GM15510 (cell line): Measurements from ENCODE around the gene XRCC1.

Experiments
- POLR2A ChIP-seq: IDR thresholded peaks from 3 replicates; pipeline ENCODE4 v1.6.1; 2011; ENCODE audit warnings: borderline replicate concordance; ENCODE audit not compliant: insufficient read length; ENCODE audit errors: extremely low read depth

Gene XRCC1, protein sequence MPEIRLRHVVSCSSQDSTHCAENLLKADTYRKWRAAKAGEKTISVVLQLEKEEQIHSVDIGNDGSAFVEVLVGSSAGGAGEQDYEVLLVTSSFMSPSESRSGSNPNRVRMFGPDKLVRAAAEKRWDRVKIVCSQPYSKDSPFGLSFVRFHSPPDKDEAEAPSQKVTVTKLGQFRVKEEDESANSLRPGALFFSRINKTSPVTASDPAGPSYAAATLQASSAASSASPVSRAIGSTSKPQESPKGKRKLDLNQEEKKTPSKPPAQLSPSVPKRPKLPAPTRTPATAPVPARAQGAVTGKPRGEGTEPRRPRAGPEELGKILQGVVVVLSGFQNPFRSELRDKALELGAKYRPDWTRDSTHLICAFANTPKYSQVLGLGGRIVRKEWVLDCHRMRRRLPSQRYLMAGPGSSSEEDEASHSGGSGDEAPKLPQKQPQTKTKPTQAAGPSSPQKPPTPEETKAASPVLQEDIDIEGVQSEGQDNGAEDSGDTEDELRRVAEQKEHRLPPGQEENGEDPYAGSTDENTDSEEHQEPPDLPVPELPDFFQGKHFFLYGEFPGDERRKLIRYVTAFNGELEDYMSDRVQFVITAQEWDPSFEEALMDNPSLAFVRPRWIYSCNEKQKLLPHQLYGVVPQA

DNA sequence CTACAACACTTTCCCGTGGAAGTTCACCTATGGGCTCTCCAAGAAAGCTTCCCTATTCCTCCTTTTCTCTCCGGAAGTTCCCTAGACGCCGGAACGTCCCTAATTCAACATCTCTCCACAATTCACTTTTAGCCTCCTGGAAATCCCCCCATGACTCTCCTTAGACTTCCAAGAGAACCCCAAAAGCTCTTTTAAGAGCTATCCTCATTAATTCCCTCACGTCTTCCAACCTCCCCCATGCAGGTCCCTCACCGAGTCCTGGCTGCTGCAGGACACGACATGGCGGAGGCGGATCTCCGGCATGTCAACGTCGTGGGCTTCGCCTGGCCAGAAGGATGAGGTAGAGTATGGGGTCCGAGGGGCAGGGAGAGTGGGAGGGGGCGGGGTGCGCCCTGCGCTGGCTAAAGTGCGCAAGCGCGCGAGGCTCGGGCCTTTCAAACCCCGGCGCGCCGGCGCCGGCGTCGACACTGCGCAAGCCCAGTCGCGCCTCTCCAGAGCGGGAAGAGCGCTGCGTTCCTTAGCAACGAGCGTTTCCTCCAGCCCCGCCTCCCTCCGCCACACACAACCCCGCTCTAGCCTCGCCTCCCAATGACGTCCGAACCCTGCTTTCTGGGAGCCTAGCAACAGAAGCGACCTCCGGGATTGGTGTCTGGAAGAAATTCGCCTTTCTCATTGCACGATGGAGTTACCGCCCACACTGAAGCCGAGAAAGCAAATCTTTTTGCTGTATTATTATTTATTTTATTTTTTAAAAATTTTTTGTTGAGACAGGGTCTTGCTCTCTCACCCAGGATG lies at the start of gene XRCC1, which contains the start of gene PINLYP:
XRCC1 (minus strand) TSS at position 372 of the 795 bp plus-strand sequence; CDS start at position 303, 69 bp downstream.
PINLYP (plus strand) TSS at position 646 of the 795 bp plus-strand sequence. CDS start 1,391 bp downstream, outside the sequence.
- peak; percentile 49 for TF ChIP-seq POLR2A

DNA sequence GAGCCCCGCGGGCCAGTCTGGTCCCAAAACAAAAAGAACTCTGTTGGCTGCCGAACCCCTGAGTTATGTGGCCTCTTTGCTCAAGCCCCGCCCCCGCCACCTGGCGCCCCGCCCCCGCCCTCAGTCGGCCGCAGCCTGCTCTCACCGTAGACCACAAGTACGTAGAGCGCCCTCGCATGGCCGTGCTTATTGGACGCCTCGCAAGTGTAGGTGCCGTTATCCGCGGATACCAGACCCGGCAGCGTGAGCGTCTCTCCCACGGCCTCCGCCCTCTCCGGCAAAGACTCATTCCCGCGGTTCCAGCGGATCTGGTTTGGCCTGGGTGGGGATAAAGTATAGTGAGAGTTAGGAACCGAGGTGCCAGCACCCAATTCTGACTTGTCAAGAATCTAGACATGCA lies 49.6 kb upstream of the XRCC1 start:
- TF ChIP-seq POLR2A: no peak

DNA sequence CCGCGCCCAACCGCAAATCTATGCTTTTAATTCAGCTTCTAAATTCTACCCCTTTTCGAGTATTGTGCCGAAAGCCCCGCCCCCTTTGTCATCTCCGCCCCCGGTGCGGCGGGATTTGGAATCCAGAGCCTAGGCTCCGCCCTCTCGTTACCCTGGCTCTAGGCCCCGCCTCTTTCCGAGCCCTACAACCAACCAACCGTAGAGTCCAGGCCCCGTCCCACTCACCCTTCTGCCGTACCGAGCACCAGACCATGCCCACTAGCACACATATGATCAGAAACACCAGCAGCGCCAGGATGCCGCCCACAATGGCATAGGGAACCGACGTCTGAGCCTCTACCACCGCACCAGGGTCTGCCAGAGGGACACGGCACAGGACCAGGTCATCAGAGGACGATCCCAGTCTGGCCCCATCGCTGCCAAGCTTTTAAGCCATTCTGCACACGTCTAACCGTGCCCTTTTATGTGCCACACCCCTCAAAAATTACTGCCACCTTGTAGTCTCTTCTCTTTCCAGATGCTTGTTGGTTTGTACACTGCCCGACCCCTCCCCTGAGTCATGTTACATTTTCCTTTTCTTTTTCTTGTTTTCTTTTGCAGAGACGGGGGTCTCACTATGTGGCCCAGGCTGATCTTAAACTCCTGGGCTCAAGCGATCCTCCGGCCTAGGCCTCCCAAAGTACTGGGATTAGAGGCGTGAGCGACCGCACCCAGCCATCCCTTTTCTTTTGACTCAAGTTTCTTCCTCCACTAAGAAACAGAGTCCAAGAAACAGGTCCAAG lies 48.8 kb upstream of the XRCC1 start:
- TF ChIP-seq POLR2A: no peak

DNA sequence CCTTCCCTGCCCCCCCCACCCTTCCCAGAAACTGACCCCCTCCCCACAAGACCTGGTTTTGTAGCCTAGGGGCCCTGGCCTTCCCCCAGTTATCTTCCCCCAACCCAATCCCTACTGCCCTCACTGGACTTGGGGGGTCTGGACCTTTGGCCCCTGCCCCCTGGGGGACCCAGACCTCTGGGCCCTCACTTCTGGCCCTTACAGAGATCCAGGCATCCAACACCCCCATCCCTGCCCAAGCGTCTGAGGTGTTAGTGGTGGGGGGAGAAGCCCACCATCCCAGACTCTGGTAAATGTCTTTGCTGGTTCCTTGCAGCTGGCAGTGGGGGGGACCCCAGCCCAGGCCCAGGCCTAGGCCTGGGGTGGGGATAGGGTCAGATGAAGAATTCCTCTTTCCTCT lies 47.6 kb upstream of the XRCC1 start:
- TF ChIP-seq POLR2A: no peak

DNA sequence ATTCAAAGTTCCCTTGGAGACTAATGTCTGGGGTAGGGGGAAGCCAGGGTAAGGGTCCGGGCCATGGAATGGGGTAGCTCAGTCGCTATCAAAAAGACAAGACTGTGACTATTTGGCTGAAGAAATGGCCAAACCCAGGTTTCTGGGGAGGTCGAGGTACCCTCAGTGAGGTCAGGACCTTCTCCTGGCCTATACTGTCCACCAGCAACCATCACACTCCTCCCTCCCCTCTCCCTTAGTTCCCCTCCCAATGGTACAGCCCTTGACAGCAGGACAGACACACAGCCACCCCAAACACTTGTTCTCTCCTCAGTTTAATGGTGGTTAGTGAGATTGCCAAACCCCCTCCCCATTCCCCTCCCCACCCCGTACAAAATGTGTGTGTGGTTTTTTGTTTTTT lies 46.7 kb upstream of the XRCC1 start:
- TF ChIP-seq POLR2A: no peak

DNA sequence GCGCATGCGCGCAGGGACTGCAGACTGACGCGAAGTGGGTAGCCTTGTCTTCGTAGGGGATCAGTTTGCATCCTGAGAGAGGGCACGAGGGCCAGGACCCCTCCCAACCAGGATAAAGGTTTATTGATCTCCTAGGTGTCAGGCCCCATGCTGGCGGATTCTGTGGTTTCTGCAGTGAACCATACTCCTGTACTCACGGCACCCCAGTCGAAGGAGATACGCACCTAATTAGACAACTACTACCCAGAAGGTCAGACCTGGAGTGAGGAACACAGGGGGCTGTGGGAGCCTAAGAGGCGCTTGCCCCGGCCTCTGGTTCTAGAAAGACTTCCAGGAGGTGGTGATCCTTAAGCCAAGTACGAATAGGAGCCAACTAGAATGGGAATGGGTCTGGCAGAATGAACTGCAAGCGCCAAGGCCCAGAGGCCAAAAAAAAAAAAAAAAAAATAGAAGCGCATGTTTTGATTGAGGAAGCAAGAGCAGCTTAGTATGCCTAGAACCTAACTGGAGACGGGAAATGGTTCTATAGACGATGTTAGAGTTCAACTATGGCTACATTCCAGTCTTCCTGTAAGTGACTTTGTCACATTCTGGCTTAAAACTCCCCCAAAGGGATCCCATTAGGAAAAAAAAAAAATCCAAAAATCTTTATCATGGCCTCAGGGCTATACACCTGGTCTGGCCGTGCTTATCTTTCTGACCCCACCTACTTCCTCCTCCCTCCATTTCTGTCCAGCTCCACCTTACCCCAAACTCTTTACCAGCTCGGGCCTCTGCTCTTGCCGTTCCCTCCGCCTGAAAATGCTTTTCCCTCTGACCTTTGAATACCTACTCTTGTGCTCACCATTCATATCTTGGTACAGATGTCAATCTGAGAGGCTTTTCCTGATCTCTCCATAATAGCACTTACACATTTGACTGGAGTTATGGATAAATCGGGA lies 45.0 kb upstream of the XRCC1 start:
- no peak for TF ChIP-seq POLR2A

DNA sequence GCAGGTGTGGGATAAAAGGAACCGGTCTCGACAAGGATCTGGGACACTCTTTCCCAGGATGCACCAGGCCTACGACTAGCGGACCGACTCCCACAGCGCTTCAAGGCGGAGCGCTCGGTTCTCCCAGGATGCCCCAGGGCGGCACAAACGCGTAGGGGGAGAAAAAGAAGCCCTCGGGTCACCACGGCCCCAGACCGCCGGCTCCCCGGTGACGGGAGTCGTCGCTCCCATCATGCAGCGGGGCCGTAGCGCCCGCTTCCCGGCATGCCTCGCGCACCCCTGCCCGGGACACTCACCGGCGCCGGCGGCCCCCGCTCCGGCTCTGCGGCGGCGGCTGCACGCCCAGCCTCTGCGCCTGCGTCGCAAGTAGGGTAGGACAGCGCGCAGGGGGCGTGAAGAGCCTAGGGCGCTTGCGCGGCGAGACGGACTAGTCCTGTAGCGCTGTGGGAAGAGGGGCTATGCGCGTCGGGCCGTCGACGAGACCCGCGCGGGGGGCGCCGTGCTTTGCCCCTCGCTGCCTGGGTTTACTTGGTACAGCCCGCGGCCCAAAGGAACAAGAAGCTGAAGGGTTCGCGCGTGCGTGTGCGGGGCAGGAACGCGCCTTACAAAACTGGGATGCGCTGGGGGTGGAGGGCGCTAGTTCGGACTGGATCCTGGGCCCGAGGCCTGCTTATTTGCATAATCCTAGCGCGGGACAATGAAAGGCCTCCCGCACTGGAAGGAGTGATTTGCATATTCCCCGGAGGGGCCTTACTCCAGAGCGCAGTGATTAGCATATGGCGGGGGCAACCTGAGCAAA lies 44.1 kb upstream of the XRCC1 start, which contains the start of gene ZNF428:
ZNF428 (minus strand) TSS at position 368 of the 799 bp plus-strand sequence. CDS start 5,325 bp downstream, outside the sequence.
- TF ChIP-seq POLR2A: peak; percentile 84

DNA sequence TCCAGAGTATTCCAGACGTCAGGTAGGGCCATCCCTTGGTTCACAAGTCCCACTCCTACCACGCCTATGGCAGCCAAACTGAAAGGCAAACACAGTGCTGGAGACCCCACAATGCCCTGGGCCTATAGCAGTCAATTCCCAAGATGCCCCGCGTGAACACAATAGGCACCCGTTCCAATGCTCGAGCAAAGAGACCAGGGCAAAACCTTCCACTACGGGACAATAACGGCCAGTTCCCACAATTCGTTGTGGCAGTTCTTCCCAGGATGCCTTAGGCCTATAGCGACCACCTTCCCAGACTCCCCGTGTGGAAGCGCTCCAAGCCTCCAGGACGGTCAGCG lies 43.6 kb upstream of the XRCC1 start:
- no peak for TF ChIP-seq POLR2A

DNA sequence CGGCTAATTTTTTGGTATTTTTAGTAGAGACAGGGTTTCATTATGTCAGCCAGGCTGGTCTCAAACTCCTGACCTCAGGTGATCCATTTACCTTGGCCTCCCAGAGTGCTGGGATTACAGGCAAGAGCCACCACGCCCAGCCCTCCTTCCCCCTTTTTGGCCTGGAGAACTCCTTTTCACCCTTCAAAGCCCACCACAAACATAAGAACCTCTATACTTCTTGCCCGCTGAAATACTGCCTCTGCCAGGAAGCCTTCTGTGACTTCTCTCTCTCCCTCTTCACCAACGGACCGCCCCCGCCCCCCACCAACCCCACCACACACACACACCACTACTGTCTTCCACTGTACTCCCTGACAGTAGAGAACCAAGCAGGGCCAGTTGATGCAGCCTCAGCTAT lies 41.6 kb upstream of the XRCC1 start:
- no peak for TF ChIP-seq POLR2A

DNA sequence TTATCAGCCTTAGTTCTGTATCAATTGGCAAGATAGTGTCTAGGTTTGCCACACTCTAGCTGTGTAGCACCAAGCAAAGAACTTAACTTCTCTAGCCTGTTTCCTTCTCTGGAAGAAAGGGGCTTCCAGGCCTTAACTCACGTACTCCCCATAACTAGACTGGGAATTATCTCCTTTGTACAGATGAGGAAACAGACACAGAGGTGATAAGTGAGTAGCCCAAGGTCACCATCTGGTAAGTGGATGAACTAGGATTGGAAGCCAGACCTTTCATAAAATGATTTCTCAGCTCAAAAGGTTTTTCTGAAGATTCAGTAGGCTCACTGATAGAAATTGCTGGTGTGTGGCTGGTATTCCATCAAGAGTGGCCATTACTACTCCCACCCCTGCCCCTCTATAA lies 41.0 kb upstream of the XRCC1 start:
- no peak for TF ChIP-seq POLR2A

DNA sequence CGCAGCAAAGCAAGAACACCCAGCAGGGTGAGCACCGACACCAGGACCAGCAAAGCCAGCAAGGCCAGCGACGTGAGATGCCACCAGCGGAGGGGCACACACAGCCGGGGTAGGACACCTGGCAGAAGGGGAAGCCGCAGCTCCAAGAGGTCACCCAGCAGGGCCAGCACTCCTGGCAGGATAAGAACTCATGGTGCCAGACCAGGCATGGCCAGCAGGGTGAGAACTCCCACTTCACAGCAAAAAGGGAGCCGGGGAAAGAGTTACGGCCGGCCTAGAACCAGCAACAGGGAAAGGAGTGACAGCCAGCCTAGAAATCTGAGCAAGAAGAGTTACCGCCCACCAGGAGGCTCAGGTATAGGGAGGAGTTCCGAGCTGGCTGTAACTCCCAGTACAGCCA lies 37.0 kb upstream of the XRCC1 start:
- TF ChIP-seq POLR2A: no peak

DNA sequence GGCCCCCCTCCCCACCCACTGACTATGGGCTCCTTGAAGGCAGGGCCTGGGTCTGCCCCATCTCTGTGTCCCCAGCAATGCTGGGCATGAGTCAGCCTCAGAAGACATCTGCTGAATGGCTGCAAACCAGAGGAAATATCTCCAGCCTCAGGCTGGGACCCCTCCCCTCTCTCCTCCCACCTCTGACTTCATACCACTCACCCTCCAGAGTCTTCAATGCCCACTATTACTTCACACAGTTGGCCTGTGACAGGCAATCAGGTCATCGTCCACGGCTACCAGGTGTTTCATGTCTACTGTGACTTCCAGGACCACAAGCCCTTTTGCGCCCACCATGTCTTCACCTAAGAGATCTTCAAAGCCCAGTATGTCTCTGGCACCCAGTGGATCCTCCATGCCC lies 36.5 kb upstream of the XRCC1 start, which contains the start of gene SRRM5:
SRRM5 (plus strand) TSS at position 301 of the 400 bp plus-strand sequence; CDS start at position 335, 34 bp downstream.
- no peak for TF ChIP-seq POLR2A

DNA sequence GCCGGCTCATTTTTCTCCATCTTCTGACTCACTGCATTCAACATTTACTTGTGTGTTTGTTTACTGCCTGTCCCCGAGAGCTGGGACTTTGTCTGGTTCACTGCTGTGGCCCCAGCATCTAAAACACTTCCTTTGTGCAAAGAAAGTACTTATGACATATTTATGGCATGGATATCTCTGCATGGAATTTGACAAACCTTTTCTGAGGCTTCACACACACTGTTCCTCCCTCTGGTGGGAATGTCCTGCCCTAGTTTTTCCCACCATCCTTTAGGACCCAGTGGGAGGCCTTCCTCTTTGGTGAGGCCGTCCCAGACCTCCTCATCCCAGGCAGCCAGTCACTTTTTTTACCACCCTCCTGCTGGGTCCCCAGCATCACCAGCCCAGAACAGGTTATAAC lies 35.2 kb upstream of the XRCC1 start:
- TF ChIP-seq POLR2A: no peak

DNA sequence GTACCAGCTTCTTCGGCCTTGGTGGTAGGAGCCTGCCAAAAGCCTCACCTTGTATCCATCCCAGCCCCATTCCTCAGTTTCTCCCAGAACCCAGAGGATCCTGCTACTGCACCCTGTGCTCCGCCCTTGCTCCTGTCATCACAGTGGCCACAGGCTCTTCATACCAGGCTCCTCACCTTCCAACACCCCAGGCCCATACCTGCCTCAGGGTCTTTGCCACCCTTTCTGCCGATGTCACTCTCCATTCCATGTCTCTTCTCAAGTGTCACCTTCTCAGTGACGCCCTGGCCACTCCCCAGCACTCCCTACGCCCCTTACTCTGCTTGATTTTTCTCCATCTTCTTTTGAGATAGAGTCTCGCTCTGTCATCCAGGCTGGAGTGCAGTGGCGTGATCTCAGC lies 34.5 kb upstream of the XRCC1 start:
- no peak for TF ChIP-seq POLR2A
